K562 (cell line): ENCODE results near the gene IL4I1. TPM values are rescaled to one million over a fixed set of nuclear protein-coding genes. Genes with fewer than 3 reads are reported as not detected.

ENCODE experiments used
- ATAC-seq: fragments of 200-7000 bp; cut with Tn5 transposase; 3 replicates; pipeline ENCODE4 v1.9.1; 2020; ENCODE audit warnings: moderate library complexity
- BruUV-seq: library from RNA; stranded (reverse); fragments of 400-500 nt; replicated peaks from 2 replicates; lab custom pipeline; 2021; lab: Mats Ljungman, UMichigan
- CTCF ChIA-PET: fragments of 300-600 bp; formaldehyde crosslinking; extraction: SDS; loops from one replicate; lab custom pipeline; 2021; ENCODE audit warnings: low intra/inter-chr PET ratio; lab: Yijun Ruan, JAX
- POLR2A ChIA-PET: fragments of 300-600, 350-650 bp; sonication (Branson Sonifier 250); formaldehyde crosslinking; extraction: SDS; loops from one replicate; lab custom pipeline; 2021; ENCODE audit warnings: antibody characterized with exemption, inconsistent platforms; lab: Yijun Ruan, JAX
- DNase-seq, 4 experiments: peaks; one replicate each; pipeline versions ENCODE4 v3.0.0 to v3.0.0-alpha.2; 2011 to 2018; ENCODE audit warnings: low spot score in 3 of 4, mixed read lengths in 3 of 4; ENCODE audit errors: extremely low read depth in 1 of 4
- FAIRE-seq: peaks from 2 replicates; lab custom pipeline; 2011; peaks lifted over from hg19 to GRCh38; lab: Jason Lieb, UNC
- H2AFZ ChIP-seq: 2 replicates; pipeline ENCODE4 v1.6.0; 2011; ENCODE audit warnings: low read depth, low read length, control low read depth, inconsistent platforms
- H3K27ac ChIP-seq: fragments of 200-600 bp; 3 replicates; pipeline ENCODE4 v1.8.0; 2011; ENCODE audit warnings: low read depth, mild to moderate bottlenecking, control low read depth, inconsistent platforms, low read length, moderate library complexity, mixed read lengths; ENCODE audit errors: extremely low read depth
- H3K27me3 ChIP-seq, 2 experiments: fragments of 300-600 bp in 1 of 2; 2 replicates in 1 of 2; 3 replicates in 1 of 2; pipeline versions ENCODE4 v1.6.0 to v1.8.0; 2011; ENCODE audit warnings: inconsistent platforms in 2 of 2, low read length in 2 of 2, mild to moderate bottlenecking in 1 of 2, mixed read lengths in 1 of 2, moderate library complexity in 1 of 2; ENCODE audit not compliant: control insufficient read depth in 2 of 2, insufficient read depth in 2 of 2
- H3K36me3 ChIP-seq: fragments of 300-600 bp; 3 replicates; pipeline ENCODE4 v1.8.0; 2011; ENCODE audit warnings: mild to moderate bottlenecking, low read length, inconsistent platforms; ENCODE audit not compliant: control insufficient read depth, insufficient read depth
- H3K4me1 ChIP-seq, 2 experiments: fragments of 200-600 bp in 1 of 2; replicated peaks in 1 of 2; 2 replicates in 1 of 2; 3 replicates in 1 of 2; pipeline versions ENCODE4 v1.5.1 to v1.8.0; 2011; ENCODE audit warnings: inconsistent platforms in 2 of 2, low read length in 2 of 2, mild to moderate bottlenecking in 1 of 2, mixed read lengths in 1 of 2, moderate library complexity in 1 of 2; ENCODE audit not compliant: control insufficient read depth in 2 of 2, insufficient read depth in 2 of 2
- H3K4me2 ChIP-seq: 2 replicates; pipeline ENCODE4 v1.6.1; 2011; ENCODE audit warnings: low read length, control low read depth, inconsistent platforms, mixed read lengths; ENCODE audit not compliant: insufficient read depth
- H3K4me3 ChIP-seq: fragments of 200-600 bp; sonication (generic), shearing (Covaris generic); 2 replicates; pipeline ENCODE4 v1.5.1; 2016; ENCODE audit warnings: control low read depth, inconsistent platforms
- H3K79me2 ChIP-seq: fragments of 200-600 bp; 3 replicates; pipeline ENCODE4 v1.8.0; 2011; ENCODE audit warnings: low read length, inconsistent platforms; ENCODE audit not compliant: control insufficient read depth, insufficient read depth
- H3K9ac ChIP-seq, 2 experiments: 2 replicates each; pipeline versions ENCODE4 v1.6.0 to v1.6.1; 2011; ENCODE audit warnings: low read depth in 2 of 2, low read length in 2 of 2, control low read depth in 1 of 2, inconsistent platforms in 1 of 2, mild to moderate bottlenecking in 1 of 2, mixed read lengths in 1 of 2; ENCODE audit not compliant: insufficient read depth in 1 of 2
- H3K9me1 ChIP-seq: one replicate; pipeline ENCODE4 v1.6.0; 2011; ENCODE audit warnings: inconsistent platforms, mild to moderate bottlenecking, low read length, moderate library complexity; ENCODE audit not compliant: control insufficient read depth, insufficient read depth
- H3K9me3 ChIP-seq: replicated peaks from 2 replicates; pipeline ENCODE4 v1.5.1; 2011; ENCODE audit warnings: low read depth, low read length, inconsistent platforms; ENCODE audit not compliant: control insufficient read depth, insufficient read depth
- H4K20me1 ChIP-seq: replicated peaks from 2 replicates; pipeline ENCODE4 v1.6.1; 2011; ENCODE audit warnings: low read length, inconsistent platforms, mixed read lengths; ENCODE audit not compliant: control insufficient read depth, insufficient read depth
- COPS2 ChIP-seq: fragments of 450-650 bp; conservative IDR thresholded peaks from 2 replicates; pipeline ENCODE4 v1.6.1; 2016; ENCODE audit warnings: mild to moderate bottlenecking, moderate library complexity
- HNRNPL ChIP-seq: fragments of 200-400 bp; formaldehyde crosslinking; IDR thresholded peaks from 2 replicates; pipeline ENCODE4 v1.6.1; 2017; ENCODE audit warnings: low read depth, mild to moderate bottlenecking, low read length
- MAFF ChIP-seq: IDR thresholded peaks from 2 replicates; pipeline ENCODE4 v1.6.1; 2012; ENCODE audit warnings: low read length, improper control_type of control experiment
- POLR2G ChIP-seq: fragments of 200-400 bp; formaldehyde crosslinking; IDR thresholded peaks from 2 replicates; pipeline ENCODE4 v1.6.1; 2017; ENCODE audit warnings: low read depth, mild to moderate bottlenecking, antibody characterized with exemption, low read length, moderate library complexity
- RBFOX2 ChIP-seq: fragments of 200-400 bp; formaldehyde crosslinking; IDR thresholded peaks from 2 replicates; pipeline ENCODE4 v1.6.1; 2017; ENCODE audit warnings: low read depth, mild to moderate bottlenecking, low read length, moderate library complexity
- WGBS: fragments of 100-300 bp; shearing (Covaris generic); methylation state at CpG from one replicate; pipeline ENCODE4 v1.1.6; 2016; ENCODE audit warnings: low coverage, mixed read lengths; ENCODE audit not compliant: insufficient coverage; ENCODE audit errors: missing lambda C conversion rate; 5-methylcytosine and 5-hydroxymethylcytosine counted together
- in situ Hi-C: fragments of 300-500 bp; cut with MboI; formaldehyde crosslinking; loops from 4 replicates; pipeline ENCODE4 v1.15.0; 2018; ENCODE audit warnings: inconsistent platforms, mixed read lengths
- intact Hi-C: fragments of 100-400 bp; cut with micrococcal nuclease; formaldehyde crosslinking; loops from 2 replicates; pipeline ENCODE4 v1.14.2; 2022
- polyA plus RNA-seq, 8 experiments: library from polyadenylated mRNA; depleted of rRNA in 4 of 8; stranded (reverse) in 5 of 8; unstranded in 3 of 8; fragments of >200 nt; fragmentation: Nextera tagmentation in 2 of 8; fragmentation: Illumina TruSeq in 1 of 8; extraction: Ambion mirVana in 2 of 8; extraction: Trizol in 1 of 8; gene quantifications; 2 replicates each; pipeline versions ENCODE4 v1.2.1 to v1.2.3, GENCODE V29; 2011 to 2014; ENCODE audit warnings: inconsistent platforms in 1 of 8, missing spikeins in 1 of 8
- total RNA-seq, 7 experiments: library from RNA; depleted of rRNA in 6 of 7; stranded (reverse); fragments of >200 nt in 6 of 7; fragmentation: Illumina TruSeq in 2 of 7; extraction: Trizol in 2 of 7; gene quantifications; 2 replicates each; pipeline versions ENCODE4 v1.2.1 to v1.2.3, GENCODE V29; 2011 to 2021; ENCODE audit warnings: low replicate concordance in 1 of 7
- TF ChIP-seq, protein P1 (sequence below): sonication (generic); formaldehyde crosslinking; IDR thresholded peaks from 2 replicates; pipeline ENCODE4 v1.8.1; 2023; ENCODE audit warnings: mild to moderate bottlenecking, missing genetic modification reagents

Gene IL4I1
- total and polyA plus RNA-seq, 9 of the 15 experiments (the other 6 are each of a cell fraction or from before 2014, with no cell fraction given): 0.06 to 0.95 (median 0.43) TPM; not detected in 2

DNA sequence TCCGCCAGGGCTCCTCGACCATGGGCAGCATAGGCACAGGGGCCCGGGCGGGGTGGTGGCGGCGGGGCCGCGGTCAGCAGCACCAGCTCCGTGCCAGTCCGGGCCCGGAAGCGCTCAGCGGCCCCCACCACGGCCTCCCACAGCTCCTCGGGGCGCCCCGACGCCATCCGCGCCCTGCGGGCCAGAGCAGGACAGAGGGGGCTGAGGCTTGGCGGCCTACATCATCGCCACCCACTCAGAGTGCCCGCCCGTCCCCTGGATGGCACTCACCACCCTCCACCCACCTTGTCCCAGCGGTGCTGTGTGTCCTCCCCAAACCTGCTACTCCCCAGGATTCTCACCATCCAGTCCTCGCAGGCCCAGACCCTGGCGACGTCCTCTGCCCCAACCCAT, 23.6 kb downstream of the IL4I1 start:
- no peak overlapping the region for H3K4me3 ChIP-seq
- H3K9me1 ChIP-seq: peaks cover 4% of the 10 kb centered on the region
- peaks cover 26 to 79% of the 10 kb centered on the region in 2 experiments for H3K4me1 ChIP-seq
- no peak for DNase-seq
- 97% methylated on average over 14 of the region's 29 CpGs for WGBS
- peaks cover 44% of the 10 kb centered on the region for H3K36me3 ChIP-seq
- intact Hi-C loops: loop anchor here (10.0 kb wide), 1 partner anchor 158 kb away; no protein-coding TSS in a partner anchor
- peaks cover 41% of the 10 kb centered on the region for H3K79me2 ChIP-seq
- no peaks in the 10 kb centered on the region for H3K9me3 ChIP-seq
- ATAC-seq: no peak
- POLR2A ChIA-PET: interaction anchor here (0.5 to 0.6 kb wide), 2 partner anchors 17 to 81 kb away, joined by 3 read pairs; no protein-coding TSS in a partner anchor
- TF ChIP-seq HNRNPL: peak; percentile 57; the same call in 1 of the 2 replicates
- TF ChIP-seq, protein P1, sequence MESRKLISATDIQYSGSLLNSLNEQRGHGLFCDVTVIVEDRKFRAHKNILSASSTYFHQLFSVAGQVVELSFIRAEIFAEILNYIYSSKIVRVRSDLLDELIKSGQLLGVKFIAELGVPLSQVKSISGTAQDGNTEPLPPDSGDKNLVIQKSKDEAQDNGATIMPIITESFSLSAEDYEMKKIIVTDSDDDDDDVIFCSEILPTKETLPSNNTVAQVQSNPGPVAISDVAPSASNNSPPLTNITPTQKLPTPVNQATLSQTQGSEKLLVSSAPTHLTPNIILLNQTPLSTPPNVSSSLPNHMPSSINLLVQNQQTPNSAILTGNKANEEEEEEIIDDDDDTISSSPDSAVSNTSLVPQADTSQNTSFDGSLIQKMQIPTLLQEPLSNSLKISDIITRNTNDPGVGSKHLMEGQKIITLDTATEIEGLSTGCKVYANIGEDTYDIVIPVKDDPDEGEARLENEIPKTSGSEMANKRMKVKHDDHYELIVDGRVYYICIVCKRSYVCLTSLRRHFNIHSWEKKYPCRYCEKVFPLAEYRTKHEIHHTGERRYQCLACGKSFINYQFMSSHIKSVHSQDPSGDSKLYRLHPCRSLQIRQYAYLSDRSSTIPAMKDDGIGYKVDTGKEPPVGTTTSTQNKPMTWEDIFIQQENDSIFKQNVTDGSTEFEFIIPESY: 0 out of 2 replicates have a peak, but pooled peaks have one; percentile 9
- TF ChIP-seq COPS2: no peak
- TF ChIP-seq MAFF: no peak
- TF ChIP-seq RBFOX2: 0 out of 2 replicates have a peak, but pooled peaks have one; percentile 30
- peak; percentile 50; the same call in 1 of the 2 replicates for TF ChIP-seq POLR2G
- no peaks in the 10 kb centered on the region for H3K27me3 ChIP-seq
- H3K4me2 ChIP-seq: no peak overlapping the region
- no peaks in the 10 kb centered on the region for H4K20me1 ChIP-seq
- BruUV-seq: no TSS peak
- no peak for FAIRE-seq
- no peak overlapping the region for H3K27ac ChIP-seq
- peak overlapping the region in 1 of 2 experiments; percentile 84; a peak in 2 of 4 replicates for H3K9ac ChIP-seq
- H2AFZ ChIP-seq: no peak overlapping the region
- CTCF ChIA-PET: no interaction called here
- in situ Hi-C loops: loop anchor here (10.0 kb wide), 1 partner anchor 378 kb away; the partner anchor contains the start of gene RPS11
